GM06990 (cell line): Measurements from ENCODE around the gene POLA1.

Experiments used
- DNase-seq: peaks from one replicate; pipeline ENCODE4 v3.0.0-alpha.2; 2011; ENCODE audit not compliant: insufficient read length; ENCODE audit errors: extremely low read depth
- H3K27me3 ChIP-seq: replicated peaks from 2 replicates; pipeline ENCODE4 v1.6.0; 2011; ENCODE audit warnings: low read length; ENCODE audit not compliant: control insufficient read depth, insufficient read depth
- H3K36me3 ChIP-seq: 2 replicates; pipeline ENCODE4 v1.5.1; 2011; ENCODE audit warnings: low read length; ENCODE audit not compliant: control insufficient read depth, insufficient read depth
- H3K4me3 ChIP-seq: replicated peaks from 2 replicates; pipeline ENCODE4 v1.5.1; 2011; ENCODE audit warnings: low read depth, mild to moderate bottlenecking, control low read depth, low read length
- CTCF ChIP-seq: IDR thresholded peaks from 2 replicates; pipeline ENCODE4 v1.5.1; 2011; ENCODE audit warnings: low read length, control low read depth, mild to moderate bottlenecking, inconsistent platforms; ENCODE audit not compliant: insufficient read depth, poor library complexity, severe bottlenecking

POLA1 gene

GRCh38 chrX:24732766-24733500 is 39.2 kb downstream of the POLA1 start:
- no peak for TF ChIP-seq CTCF
- Histone ChIP-seq H3K4me3 (no peak overlapping the region), H3K27me3 (no peaks in the 10 kb centered on the region), H3K36me3 (no peaks in the 10 kb centered on the region; the same call in 1 of the 2 replicates)
- no peak for DNase-seq

GRCh38 chrX:24741330-24741729 is 47.6 kb downstream of the POLA1 start:
- no peaks in the 10 kb centered on the region for H3K27me3 ChIP-seq
- H3K4me3 ChIP-seq = no peak overlapping the region
- no peak for DNase-seq
- H3K36me3 ChIP-seq = no peaks in the 10 kb centered on the region
- no peak for TF ChIP-seq CTCF

- Histone ChIP-seq H3K4me3 (no peak overlapping the region), H3K27me3 (no peaks in the 10 kb centered on the region), H3K36me3 (no peaks in the 10 kb centered on the region)
- DNase-seq = no peak
- TF ChIP-seq CTCF = no peak
Measured at GRCh38 chrX:24748196-24748595, 54.5 kb downstream of the POLA1 start.

- no peak for DNase-seq
- Histone ChIP-seq H3K36me3 (no peaks in the 10 kb centered on the region), H3K27me3 (no peaks in the 10 kb centered on the region), H3K4me3 (no peak overlapping the region)
- TF ChIP-seq CTCF = no peak
Measured at GRCh38 chrX:24759786-24760185, 66.1 kb downstream of the POLA1 start.

- Histone ChIP-seq H3K27me3 (no peaks in the 10 kb centered on the region), H3K4me3 (no peak overlapping the region), H3K36me3 (no peaks in the 10 kb centered on the region)
- DNase-seq = no peak
- no peak for TF ChIP-seq CTCF
Measured at GRCh38 chrX:24760363-24761000, 66.8 kb downstream of the POLA1 start.

GRCh38 chrX:24761306-24761705 is 67.6 kb downstream of the POLA1 start:
- no peak for TF ChIP-seq CTCF
- no peak for DNase-seq
- Histone ChIP-seq H3K4me3 (no peak overlapping the region), H3K27me3 (no peaks in the 10 kb centered on the region), H3K36me3 (no peaks in the 10 kb centered on the region)
